D341Med (cell line): ENCODE measurements around the gene HDAC4.

Source experiments
- DNase-seq: peaks from one replicate; pipeline ENCODE4 v3.0.0; 2012; ENCODE audit warnings: low spot score

The HDAC4 gene

DNA sequence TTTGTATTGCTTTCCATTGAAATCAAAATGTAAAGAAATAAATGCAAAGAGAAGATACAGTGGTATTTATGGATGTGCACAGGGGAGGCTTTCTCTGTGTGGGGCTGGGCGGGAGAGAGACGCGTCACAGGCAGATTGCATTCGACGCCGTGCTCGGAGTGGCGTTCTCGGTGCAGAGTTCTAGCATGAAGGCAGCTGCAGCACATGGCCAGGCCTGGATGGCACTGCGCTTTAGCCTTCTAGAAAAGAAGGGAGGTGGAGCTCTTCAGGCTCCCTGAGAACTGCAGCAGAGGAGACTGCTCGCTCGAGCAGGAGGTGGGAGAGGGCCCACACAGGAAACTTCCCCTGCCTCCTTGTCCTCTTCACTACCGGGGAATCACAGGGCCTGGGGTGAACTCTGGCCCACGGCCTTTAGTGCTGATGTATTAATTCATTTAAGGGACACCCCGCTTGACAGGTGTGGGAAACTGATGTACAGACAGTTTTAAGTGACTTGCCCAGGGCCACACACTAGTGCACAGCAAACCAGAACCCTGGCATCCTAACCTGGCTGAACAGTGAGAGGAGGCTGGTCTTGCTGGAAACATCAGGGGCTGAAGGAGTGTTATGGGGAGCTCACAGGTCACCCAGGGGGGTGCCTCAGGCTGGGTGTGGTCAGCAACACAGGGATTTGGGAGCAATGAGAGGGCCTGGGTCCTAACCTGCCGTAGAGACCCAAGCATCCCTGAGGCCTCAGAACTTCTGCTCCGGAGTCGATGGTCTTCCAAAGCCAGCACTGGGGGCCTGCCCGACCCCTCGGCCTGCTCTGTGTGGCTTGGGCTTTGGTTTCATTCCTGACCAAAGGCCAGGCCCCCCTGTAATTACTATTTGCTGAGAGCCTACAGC, 199.9 kb downstream of the HDAC4 start:
- DNase-seq, result no peak

DNA sequence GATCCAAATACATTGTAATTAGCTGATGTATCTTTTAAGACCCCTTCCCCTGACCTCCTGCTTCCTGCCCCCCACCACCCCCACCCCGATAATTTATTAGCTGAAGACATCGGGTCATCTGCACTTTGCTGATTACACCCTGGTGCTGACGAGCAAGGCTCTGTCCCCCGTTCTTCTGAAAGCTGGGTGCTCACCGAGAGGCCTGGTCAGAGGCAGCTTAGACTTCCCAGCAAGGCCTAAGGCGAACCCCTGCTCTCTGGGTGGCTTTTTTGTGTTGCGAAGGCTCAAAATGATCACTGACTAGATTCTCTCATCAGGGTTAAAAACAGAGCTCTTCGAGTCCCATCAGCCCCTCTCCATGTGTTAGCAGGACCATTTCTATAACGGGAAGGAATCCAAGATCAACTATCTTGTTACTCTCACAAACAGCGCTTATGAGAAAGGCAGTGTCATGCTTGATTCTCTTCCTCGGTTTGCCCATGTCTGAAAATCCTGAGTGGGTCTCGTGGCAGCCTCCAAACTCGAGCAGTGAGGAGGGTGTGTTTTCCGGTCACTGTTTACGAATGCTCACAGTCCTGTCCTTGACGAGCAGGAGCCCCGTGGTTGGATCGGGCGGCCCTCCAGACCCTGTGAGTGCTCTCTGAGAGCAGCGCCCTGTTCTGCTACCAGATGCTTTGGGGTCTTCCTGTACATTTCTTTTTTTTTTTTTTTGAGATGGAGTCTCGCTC, 201.6 kb downstream of the HDAC4 start:
- DNase-seq, result no peak

DNA sequence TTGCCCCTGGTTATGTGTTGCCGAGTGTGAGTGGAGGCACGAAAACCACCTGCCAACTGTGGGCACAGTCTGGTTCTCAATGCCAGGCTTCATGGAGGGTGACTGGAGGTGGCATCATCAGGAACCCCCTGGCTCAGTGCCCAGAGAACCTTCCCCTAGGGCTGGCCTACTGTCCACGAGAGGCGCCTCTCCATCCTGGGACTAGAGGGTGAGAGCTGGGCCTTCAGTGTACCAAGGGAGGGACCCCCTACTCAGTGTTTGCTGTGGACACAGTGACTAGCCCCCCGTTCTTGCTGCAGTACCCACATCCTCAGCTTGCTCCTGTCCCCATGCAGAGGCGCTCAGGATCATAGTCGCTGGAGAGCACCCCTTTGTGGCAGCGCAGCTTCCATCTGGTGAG, 202.6 kb downstream of the HDAC4 start:
- DNase-seq, result no peak

DNA sequence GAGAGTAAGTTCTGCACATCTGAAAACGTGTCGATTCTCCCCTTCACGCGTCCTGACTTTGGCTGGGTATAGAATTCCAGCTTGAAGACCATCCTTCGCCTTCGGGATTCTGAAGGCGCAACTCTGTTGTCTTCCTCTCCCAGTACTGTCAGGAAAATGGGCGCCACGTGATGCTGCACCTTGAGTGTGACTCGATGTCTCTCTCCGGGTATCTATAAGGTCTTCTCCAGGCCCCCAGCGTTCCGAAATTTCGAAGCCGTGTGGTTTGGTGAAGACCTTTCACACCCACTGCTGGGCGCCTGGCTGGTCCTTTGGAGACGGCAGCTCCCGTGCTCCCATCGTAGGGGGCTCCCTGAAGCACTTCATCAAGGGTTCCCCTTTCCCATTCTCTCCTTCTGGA, 203.7 kb downstream of the HDAC4 start:
- no peak for DNase-seq

DNA sequence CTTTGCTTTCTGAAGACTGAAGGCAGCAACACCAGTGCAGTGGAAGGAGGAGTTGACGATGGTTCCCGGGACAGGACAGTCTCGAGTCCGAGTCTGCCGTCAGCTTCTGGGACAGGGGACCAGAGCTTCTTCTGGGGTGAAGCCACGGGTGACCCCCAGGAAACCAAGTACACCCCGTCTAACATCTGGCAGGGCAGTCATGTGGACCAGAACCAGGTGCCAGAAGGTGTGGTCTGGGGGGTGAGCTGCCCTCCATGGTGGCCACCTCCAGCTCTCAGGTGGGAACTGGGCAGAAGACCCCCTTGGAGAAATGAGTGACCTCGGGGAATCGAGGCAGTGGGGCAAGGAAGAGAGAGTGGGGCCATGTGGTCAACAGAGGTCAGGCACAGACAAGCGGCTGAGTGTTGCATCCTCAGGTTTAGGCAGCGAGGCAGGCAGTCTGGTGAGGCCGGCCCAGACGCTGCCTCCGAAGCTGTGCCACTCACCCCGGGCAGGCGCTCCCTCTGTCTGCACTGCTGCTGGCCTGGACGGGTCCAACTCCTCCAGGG, 204.3 kb downstream of the HDAC4 start:
- DNase-seq, result no peak

DNA sequence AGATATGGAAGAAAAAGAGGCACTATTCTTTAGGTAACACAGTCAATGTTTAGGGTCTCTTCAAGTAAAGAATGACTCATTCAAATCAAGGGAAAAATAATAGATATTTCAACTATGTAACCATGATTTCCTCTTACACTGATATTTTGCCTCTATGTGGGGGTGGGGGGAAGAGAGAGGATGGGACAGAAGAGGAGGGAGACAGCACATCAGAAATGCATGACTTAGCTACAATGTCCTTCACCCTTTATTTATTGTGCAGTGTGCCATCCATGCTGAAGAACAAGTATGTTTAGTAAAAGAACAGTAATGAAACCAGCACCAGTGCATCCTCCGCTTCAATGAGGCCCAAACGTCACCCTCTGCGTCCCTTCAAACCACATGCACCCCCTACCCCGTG, 204.8 kb downstream of the HDAC4 start:
- no peak for DNase-seq

DNA sequence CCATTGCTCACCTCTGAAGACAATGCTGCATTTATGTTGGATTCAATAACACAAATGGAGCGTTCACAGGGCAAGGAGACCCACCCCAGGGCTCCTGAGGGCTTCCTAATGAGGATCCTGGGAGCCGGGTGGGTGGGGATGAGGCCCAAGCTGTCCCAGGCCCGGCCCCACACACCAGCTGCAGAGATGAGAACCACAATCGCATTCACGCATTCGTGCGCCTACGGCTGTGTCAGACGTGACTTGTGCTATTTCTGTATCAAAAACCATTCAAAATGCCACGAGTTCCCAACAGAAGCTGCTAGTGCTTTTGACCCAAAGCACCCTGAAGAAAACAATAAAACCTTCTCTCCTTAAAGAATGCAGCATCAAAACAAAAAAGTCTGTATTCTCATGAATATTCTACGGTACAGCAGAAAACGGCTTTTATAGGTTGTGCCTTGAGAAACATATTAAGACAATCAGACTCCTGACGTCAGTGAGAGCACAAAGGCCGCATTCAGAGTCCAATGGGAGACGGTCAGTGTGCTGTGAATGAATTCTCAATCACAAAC, 205.4 kb downstream of the HDAC4 start:
- peak; percentile 4 for DNase-seq

DNA sequence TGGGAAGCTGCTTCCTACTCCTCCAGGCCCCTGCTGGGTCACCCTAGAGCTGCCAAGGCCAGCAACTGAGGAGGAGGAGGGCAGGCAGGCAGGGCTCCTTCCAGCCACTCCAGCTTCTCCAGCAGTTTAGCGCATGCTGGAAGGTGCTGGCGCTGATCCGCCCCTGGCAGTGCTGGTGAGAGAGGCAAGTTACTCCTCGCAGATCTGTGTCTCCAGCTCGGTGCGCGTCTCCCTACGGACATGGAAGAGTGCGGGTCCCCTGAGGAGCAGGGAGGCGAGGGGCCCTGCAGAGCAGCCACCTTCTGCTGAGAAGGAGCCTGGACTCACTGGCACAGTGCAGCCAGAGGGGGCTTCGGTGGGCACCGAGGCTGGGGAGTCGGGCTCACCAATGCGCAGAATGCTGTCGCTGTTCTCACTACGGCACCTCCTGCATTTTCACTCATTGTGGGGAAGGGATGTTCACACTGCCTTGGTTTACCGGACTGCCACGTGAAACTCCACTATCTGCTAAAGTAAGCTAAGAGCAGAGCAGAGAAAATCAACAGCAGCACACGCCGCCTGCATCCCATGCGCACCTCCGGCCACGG, 206.0 kb downstream of the HDAC4 start:
- no peak for DNase-seq

DNA sequence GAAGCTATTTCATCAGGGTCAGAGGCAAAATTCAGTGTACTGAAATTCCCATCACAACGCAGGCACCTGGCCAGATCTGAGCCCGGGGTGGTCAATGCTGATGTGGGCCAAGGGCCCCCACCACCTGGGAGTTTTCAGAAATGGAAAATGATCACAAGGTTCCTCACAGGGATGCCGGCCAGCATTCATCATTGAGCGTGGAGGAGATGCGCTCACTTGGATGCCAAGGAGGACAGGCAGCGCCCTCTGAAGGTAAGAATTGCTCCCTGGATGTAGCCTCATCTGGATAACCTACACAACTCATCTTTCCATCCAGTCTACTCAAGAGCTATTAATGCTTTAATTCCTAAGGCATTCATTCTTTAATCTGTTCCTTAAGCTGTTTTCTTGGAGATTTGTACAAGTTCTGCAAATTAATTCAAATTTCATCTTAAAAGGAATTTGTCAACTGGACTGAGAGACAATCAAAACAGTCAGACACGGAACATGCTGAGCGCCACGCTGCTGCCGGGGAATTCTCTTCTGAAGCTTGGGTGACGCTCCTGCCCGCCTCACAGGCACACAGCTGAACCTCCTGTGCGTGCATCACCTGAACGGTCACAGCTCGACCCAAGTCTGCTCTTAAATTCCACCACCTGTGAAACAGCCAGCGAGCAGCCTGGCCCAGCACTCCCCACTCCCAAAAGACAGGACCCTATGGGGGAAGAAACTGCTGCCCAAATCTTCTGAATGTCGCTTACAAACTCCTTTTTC, 206.7 kb downstream of the HDAC4 start:
- no peak for DNase-seq

DNA sequence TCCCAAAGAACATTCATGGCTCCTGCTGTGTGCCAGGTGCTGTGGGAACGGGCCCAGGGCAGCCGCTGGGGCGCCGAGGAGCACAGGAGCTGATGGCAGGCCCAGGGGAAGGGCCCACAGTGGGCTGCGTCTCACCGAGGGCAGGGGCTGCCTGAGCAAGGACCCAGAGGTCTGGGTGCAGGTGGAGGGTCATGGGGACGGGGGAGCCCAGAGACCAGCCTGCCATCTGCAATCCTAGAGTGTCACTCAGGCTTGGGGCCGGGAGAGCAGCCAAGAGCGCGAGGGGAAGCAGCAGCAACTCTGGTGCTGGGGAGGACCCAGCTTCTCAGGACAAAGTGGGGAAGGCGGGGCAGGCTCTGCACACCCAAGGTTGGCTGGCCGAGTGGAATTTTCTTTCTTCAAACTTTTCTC, 207.4 kb downstream of the HDAC4 start:
- no peak for DNase-seq

DNA sequence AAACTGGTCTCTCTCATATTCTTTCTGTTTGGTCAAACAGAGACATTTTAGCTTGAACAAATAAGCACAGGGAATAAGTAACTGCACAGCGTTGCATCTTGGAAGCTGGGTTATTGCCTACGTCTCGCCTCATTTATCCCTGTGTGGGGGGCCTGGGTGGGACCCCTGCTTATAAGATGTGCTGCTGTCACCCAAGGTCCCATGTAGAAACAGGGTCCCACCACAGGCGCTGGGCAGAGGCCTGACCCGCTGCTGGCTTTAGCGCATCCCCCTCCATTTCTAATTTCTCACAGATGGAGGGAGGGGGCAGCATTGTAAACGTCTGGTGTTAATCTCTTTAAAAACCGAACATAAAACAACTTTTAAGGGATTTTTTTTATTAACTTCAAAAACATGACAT, 207.8 kb downstream of the HDAC4 start:
- DNase-seq, result no peak

DNA sequence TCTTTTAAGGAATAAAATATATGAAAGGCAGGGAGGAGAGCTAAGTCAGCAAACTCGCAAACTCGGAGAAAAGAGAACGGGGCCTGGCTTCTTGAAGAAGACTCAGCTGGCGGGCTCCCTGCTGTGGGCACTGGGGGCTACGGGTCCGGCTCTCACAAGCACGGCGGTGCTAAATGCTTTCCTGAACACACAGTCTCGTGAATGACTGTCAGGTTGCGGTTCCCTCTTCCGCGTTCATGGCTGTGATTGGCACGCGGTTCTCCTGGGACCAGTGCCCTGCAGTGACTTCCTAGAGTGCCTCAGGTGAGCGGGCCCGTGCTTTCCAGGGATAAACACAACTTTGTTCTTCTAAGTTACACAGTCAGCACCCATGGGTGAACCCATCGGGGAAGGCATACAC, 208.4 kb downstream of the HDAC4 start:
- peak; percentile 9 for DNase-seq

DNA sequence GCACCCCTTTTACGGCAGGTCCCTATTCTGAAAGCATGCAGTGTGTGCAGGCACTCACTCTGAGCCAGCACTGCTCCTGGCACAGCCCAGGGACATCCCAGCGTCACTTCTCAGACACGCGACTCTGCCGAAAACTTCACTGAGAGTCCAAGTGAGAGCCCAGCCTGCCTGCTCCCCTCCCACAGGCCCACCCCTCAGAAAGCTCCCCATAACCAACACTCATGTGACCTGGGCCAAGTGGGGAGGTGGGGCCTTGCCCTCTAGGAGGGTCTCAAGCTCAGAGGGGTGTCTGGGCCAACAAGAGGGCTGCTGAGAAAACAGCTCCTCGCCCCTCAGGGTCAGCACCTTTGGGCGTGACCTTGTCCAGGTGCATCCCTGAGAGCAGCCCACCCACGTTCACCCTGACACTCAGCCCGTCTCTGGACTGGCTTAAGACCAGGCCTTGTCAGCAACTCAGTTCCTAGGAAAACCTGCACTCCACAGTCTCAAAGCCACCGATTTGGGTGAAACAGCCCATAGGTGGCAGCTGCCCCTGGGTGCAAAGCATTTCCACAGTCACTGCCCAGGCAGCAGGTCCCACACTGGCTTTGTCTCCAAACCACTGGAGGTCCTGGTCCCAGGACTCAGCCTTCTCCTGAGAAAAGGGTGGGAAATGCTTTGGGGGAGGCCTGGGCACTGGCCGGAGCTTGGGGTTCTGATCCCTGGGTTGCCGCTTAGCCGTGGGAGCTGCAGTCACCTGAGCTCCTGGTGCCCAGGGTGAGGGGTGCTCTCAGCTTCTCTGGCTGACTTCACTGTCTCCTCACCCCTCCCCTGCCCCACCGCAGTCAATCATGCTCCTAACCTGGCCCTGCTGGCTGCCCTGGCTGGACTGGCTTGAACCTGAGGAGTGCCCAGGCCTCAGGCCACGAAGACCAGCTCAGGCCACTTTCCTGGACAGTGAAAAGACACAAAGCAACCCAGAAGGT, 209.6 kb downstream of the HDAC4 start:
- peak; percentile 4 for DNase-seq

DNA sequence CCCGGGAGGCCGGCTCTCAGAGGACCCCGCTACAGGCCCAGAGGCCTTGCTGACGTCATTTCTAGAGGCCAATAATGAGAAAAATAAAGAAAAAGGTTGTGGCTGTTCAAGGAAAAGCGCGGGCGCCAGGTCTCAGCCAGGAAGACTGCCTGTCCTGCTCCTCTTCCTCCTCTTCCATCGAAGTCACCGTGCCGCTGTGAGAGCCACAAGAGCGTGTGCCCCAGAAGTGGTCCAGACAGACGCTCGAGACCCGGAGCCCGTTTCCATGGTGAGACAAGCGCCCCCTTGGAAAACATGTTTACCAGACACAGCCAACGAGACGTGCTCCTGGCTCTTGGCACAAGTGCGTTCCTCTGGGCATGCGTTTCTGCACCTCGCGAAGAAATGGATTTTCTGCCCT, 210.5 kb downstream of the HDAC4 start:
- DNase-seq, result no peak

DNA sequence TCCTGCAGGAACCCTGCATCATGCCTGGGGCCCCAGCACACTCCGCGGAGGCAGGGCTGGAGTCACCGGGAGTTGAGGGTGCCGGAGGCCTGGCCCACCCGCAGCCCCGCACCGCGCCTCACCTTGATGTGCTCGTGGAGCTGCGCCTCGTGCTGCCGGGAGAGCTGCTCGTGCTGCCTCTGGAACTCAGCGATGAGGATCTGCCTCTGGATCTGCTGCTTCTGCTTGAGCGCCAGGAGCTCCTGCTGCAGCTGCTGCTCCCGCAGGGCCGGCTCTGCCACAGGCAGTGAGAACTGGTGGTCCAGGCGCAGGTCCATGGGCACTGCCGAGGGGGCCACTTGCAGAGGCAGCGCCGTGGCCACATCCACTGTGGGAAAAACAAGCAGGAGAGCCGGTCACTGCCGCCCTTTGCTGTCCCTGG, 211.1 kb downstream of the HDAC4 start:
- no peak for DNase-seq

DNA sequence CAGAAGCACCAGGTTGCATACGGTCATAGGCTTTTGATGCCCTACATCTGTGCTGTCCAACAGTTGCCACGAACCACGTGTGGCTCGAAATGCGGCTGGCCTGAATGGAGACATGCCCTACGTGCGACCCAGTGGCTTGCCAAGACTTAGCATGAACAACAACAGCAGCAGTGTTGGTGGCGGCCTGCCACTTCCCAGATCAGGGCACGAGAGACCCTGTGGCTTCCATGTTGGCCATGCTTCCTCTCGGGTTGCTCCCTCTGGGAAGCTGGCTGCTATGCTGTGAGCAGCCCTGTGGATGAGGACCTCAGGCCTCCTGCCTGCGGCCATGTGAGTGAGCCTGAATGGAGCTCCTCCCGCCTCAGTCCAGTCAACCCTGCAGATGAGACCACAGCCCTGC, 212.3 kb downstream of the HDAC4 start:
- no peak for DNase-seq

DNA sequence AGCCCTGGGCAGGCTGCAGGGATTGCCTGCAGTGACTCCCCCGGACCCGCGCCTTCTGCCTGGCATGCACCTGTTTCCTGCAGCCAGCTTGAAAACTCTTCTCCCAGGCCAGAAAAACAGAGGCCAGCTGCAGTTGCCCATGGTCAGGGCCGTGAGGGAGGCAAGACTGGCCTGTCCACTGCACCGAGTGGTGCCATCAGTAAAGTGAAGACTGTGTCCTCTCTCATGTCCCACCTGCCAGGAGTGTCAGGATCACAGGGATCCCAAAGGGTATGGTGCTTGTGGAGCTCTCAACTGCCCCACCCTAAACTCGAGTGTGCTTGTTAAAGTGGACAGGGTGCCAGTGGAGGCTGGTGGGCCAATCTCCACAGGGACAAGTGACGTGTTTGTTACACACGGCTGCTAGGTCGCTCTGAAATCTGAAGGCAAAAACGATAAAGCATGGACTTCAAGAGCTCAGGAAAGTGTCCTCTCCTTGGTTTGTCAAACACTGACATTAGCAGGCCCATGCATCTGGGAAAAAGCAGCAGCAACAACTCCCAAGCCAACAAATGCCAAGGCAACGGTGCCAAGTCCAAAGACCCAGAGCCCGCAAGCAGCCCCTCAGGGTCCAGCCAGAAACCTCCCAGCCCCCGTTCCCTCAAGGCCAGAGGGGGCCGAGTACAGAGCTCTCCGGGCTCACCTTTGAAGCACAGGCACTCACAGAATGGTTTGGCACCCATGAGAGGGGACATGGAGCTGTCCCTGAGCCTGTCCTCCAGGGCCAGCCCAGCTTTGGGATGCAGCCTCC, 213.2 kb downstream of the HDAC4 start:
- DNase-seq, result peak; percentile 3

DNA sequence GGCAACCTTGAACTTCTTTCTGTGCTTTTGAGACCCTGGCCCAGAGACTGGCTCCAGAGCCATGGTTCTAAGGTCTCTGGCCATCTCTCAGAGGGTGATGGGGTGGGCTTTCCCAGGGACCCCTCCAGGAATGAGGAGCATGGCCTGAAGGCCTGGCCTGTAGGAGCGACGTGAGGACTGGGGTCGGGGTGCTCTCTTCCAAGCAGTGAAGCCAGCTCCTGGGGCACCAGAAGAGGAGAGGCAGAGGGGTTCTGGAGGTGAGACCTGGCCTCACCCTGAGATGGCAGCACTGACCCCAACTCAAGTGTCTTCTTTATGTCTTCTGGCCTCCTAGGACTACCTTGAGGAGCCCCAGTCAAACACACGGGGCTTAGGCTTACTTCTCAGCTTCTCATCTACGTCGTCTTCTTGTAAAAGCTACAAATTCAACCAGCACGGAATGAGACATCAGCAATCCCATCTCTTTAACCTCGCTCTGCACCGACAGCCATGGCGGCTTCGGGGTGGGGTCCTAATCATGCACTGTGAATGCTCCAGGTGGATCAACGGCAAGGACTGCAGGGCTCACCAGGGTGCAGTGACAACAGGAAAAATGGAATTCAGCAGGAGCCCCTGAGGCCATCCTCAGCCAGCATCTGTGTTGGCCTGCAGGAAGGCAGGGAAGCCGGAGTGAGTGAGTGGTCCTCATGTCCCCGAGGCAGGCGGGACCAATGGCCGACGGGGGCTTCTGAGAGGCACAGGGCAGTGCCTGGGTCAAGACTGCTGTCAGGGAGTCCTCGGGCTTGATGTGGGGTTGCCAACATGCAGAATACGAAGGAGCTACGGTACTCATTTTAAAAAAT, 214.1 kb downstream of the HDAC4 start:
- DNase-seq, result peak; percentile 5
